GM19351 (cell line): ENCODE results near the gene ELMOD2.

Experiments used
- ATAC-seq: cut with Tn5 transposase; IDR thresholded peaks from one replicate; pipeline ENCODE4 v1.9.1; 2021; ENCODE audit warnings: mild to moderate bottlenecking, moderate library complexity; ENCODE audit not compliant: unreplicated experiment

The ELMOD2 gene

GRCh38 chr4:140579278-140579677 lies 55.3 kb downstream of the ELMOD2 start:
- no peak for ATAC-seq

GRCh38 chr4:140581078-140581477 lies 57.1 kb downstream of the ELMOD2 start:
- ATAC-seq: no peak

GRCh38 chr4:140584439-140584838 lies 60.5 kb downstream of the ELMOD2 start:
- no peak for ATAC-seq

GRCh38 chr4:140595065-140595464 lies 71.1 kb downstream of the ELMOD2 start:
- ATAC-seq: peak; percentile 99

- no peak for ATAC-seq
These were observed 76.4 kb downstream of the ELMOD2 start for GRCh38 chr4:140600408-140600807.

- ATAC-seq: no peak
These were observed 78.7 kb downstream of the ELMOD2 start for GRCh38 chr4:140602714-140603113.

- no peak for ATAC-seq
These were observed 79.3 kb downstream of the ELMOD2 start for GRCh38 chr4:140603286-140603685.
